Keratinocyte (primary cell): ENCODE data around the gene SRGAP3. TPM values are rescaled to one million over a fixed set of nuclear protein-coding genes. Genes with fewer than 3 reads are reported as not detected.

Experiments
- DNase-seq: peaks from one replicate; pipeline ENCODE4 v3.0.0-alpha.2; 2011; ENCODE audit warnings: low read depth, missing footprints, low spot score
- FAIRE-seq: peaks from 2 replicates; lab custom pipeline; 2011; peaks lifted over from hg19 to GRCh38; lab: Jason Lieb, UNC
- H2AFZ ChIP-seq: 2 replicates; pipeline ENCODE4 v1.6.0; 2012; ENCODE audit warnings: low read length, control low read depth, inconsistent platforms; ENCODE audit not compliant: control insufficient read depth
- H3K27ac ChIP-seq: 2 replicates; pipeline ENCODE4 v1.5.1; 2011; ENCODE audit warnings: low read length; ENCODE audit not compliant: control insufficient read depth, insufficient read depth
- H3K27me3 ChIP-seq: 3 replicates; pipeline ENCODE4 v1.6.0; 2011; ENCODE audit warnings: low read length; ENCODE audit not compliant: control insufficient read depth, insufficient read depth; ENCODE audit errors: extremely low read depth
- H3K36me3 ChIP-seq, 2 experiments: 2 replicates in 1 of 2; 3 replicates in 1 of 2; pipeline ENCODE4 v1.5.1; 2011; ENCODE audit warnings: low read length in 2 of 2, mild to moderate bottlenecking in 1 of 2; ENCODE audit not compliant: control insufficient read depth in 2 of 2, insufficient read depth in 2 of 2; ENCODE audit errors: extremely low read depth in 1 of 2
- H3K4me1 ChIP-seq: 3 replicates; pipeline ENCODE4 v1.5.1; 2011; ENCODE audit warnings: low read length; ENCODE audit not compliant: control insufficient read depth, insufficient read depth; ENCODE audit errors: extremely low read depth
- H3K4me2 ChIP-seq: 3 replicates; pipeline ENCODE4 v1.6.0; 2011; ENCODE audit warnings: low read depth, low read length; ENCODE audit not compliant: control insufficient read depth, insufficient read depth; ENCODE audit errors: extremely low read depth
- H3K4me3 ChIP-seq, 3 experiments: fragments of 200-600 bp in 1 of 3; sonication (generic) in 1 of 3; 2 replicates in 2 of 3; 3 replicates in 1 of 3; pipeline ENCODE4 v1.5.1; 2011 to 2016; ENCODE audit warnings: low read length in 3 of 3, mild to moderate bottlenecking in 3 of 3, control low read depth in 2 of 3, inconsistent platforms in 1 of 3, low read depth in 1 of 3, mixed read lengths in 1 of 3, mixed run types in 1 of 3, moderate library complexity in 1 of 3; ENCODE audit not compliant: control insufficient read depth in 2 of 3, insufficient read depth in 2 of 3; ENCODE audit errors: extremely low read depth in 1 of 3
- H3K79me2 ChIP-seq: 2 replicates; pipeline ENCODE4 v1.6.0; 2012; ENCODE audit warnings: low read length; ENCODE audit not compliant: control insufficient read depth, insufficient read depth
- H3K9ac ChIP-seq: 3 replicates; pipeline ENCODE4 v1.6.0; 2011; ENCODE audit warnings: low read length; ENCODE audit not compliant: control insufficient read depth, insufficient read depth; ENCODE audit errors: extremely low read depth
- H3K9me1 ChIP-seq: 3 replicates; pipeline ENCODE4 v1.6.0; 2011; ENCODE audit warnings: low read length; ENCODE audit not compliant: control insufficient read depth, insufficient read depth; ENCODE audit errors: extremely low read depth
- H3K9me3 ChIP-seq: 2 replicates; pipeline ENCODE4 v1.5.1; 2012; ENCODE audit warnings: low read depth, low read length; ENCODE audit not compliant: control insufficient read depth
- H4K20me1 ChIP-seq: 3 replicates; pipeline ENCODE4 v1.6.0; 2011; ENCODE audit warnings: low read length; ENCODE audit not compliant: control insufficient read depth, insufficient read depth; ENCODE audit errors: extremely low read depth
- CTCF ChIP-seq, 3 experiments: IDR thresholded peaks in 1 of 3; conservative IDR thresholded peaks in 1 of 3; optimal IDR thresholded peaks in 1 of 3; 2 replicates in 2 of 3; 3 replicates in 1 of 3; pipeline versions ENCODE3 to v1.5.1; 2011; ENCODE audit warnings: low read length in 3 of 3, mild to moderate bottlenecking in 3 of 3, moderate library complexity in 2 of 3, control low read depth in 1 of 3, inconsistent platforms in 1 of 3; ENCODE audit not compliant: insufficient read depth in 2 of 3; ENCODE audit errors: extremely low read depth in 1 of 3
- EZH2 ChIP-seq: IDR thresholded peaks from one replicate; pipeline ENCODE4 v1.6.1; 2012; ENCODE audit warnings: inconsistent platforms, mild to moderate bottlenecking, low read length, moderate library complexity
- dilution Hi-C: fragments of 300-500 bp; cut with MboI; formaldehyde crosslinking; loops from one replicate; pipeline ENCODE4 v1.7.0; 2020; ENCODE audit warnings: low sequenced_read_pairs; ENCODE audit not compliant: extremely low pct_ligation_motif_present
- polyA plus RNA-seq, 5 experiments: library from polyadenylated mRNA; depleted of rRNA in 3 of 5; stranded (reverse) in 3 of 5; stranded (forward) in 1 of 5; unstranded in 1 of 5; fragments of >200 nt; gene quantifications; 1 replicate in 1 of 5; 2 replicates in 3 of 5; 3 replicates in 1 of 5; pipeline versions ENCODE4 v1.2.1 to v1.2.3, GENCODE V29; 2011 to 2012; ENCODE audit warnings: missing spikeins in 2 of 5, low read depth in 1 of 5, low replicate concordance in 1 of 5

Gene SRGAP3
- polyA plus RNA-seq, 1 donor (not counting 4 experiments of a cell fraction or from before 2014, with no cell fraction given) = 7.2 TPM

GRCh38 chr3:9222049-9222448 lies 27.4 kb downstream of the SRGAP3 start:
- dilution Hi-C loops = no loop called here
- no peak overlapping the region for H2AFZ ChIP-seq
- H3K27me3 ChIP-seq = no peaks in the 10 kb centered on the region
- peaks cover 32% of the 10 kb centered on the region for H3K79me2 ChIP-seq
- no peak for DNase-seq
- no peak for FAIRE-seq
- no peaks in the 10 kb centered on the region for H4K20me1 ChIP-seq
- peaks cover 11% of the 10 kb centered on the region for H3K4me1 ChIP-seq
- no peak overlapping the region for H3K4me3 ChIP-seq
- no peak overlapping the region for H3K27ac ChIP-seq
- H3K9me1 ChIP-seq = no peaks in the 10 kb centered on the region
- no peak overlapping the region for H3K4me2 ChIP-seq
- no peaks in the 10 kb centered on the region for H3K9me3 ChIP-seq
- no peaks in the 10 kb centered on the region for H3K36me3 ChIP-seq
- no peak overlapping the region for H3K9ac ChIP-seq
- TF ChIP-seq EZH2 = no peak
- no peak for TF ChIP-seq CTCF (optimal IDR thresholded peaks at IDR 0.05 in 1 of 3, IDR thresholded peaks at IDR 0.05 in 1 of 3, conservative IDR thresholded peaks at IDR 0.05 in 1 of 3; ENCODE audit: extremely low read depth in 1 of 3, insufficient read depth in 2 of 3, low read length in 3 of 3)

GRCh38 chr3:9218514-9218846 lies 31.0 kb downstream of the SRGAP3 start:
- H2AFZ ChIP-seq = no peak overlapping the region
- H3K9me1 ChIP-seq = no peaks in the 10 kb centered on the region
- no peaks in the 10 kb centered on the region for H4K20me1 ChIP-seq
- H3K4me1 ChIP-seq = peaks cover 25% of the 10 kb centered on the region
- DNase-seq (no peak), FAIRE-seq (no peak)
- TF ChIP-seq EZH2 (no peak), CTCF (optimal IDR thresholded peaks at IDR 0.05 in 1 of 3, IDR thresholded peaks at IDR 0.05 in 1 of 3, conservative IDR thresholded peaks at IDR 0.05 in 1 of 3; ENCODE audit: extremely low read depth in 1 of 3, insufficient read depth in 2 of 3, low read length in 3 of 3) (no peak)
- H3K27ac ChIP-seq = no peak overlapping the region
- H3K4me3 ChIP-seq = no peak overlapping the region
- H3K9ac ChIP-seq = no peak overlapping the region
- H3K36me3 ChIP-seq = no peaks in the 10 kb centered on the region
- no peaks in the 10 kb centered on the region for H3K27me3 ChIP-seq
- peaks cover 25% of the 10 kb centered on the region for H3K79me2 ChIP-seq
- H3K4me2 ChIP-seq = no peak overlapping the region
- dilution Hi-C loops = no loop called here
- H3K9me3 ChIP-seq = no peaks in the 10 kb centered on the region
